ENCODE measurements around the gene SFXN3. TPM values are rescaled to one million over a fixed set of nuclear protein-coding genes. Genes with fewer than 3 reads are reported as not detected.

SFXN3 gene
- total and polyA plus RNA-seq, 2 of the 8 experiments (the other 6 are each of a cell fraction or from before 2014, with no cell fraction given): 2.6 to 2.8 TPM

- Histone ChIP-seq H2AFZ (ENCODE audit: low read length) (no peak overlapping the region), H3K9ac (replicated peaks in 1 of 4; ENCODE audit: extremely low read depth in 1 of 4, low read depth in 3 of 4, low read length in 3 of 4) (no peak overlapping the region), H2BK20ac (ENCODE audit: low read length) (no peak overlapping the region), H3K4me2 (ENCODE audit: insufficient read depth in 1 of 2, low read depth in 2 of 2, low read length in 2 of 2) (no peak overlapping the region), H3K56ac (replicated peaks; ENCODE audit: insufficient read length, low read depth, low read length) (no peak overlapping the region), H3K4me3 (ENCODE audit: extremely low read depth in 1 of 4, insufficient read depth in 2 of 4, low read depth in 3 of 4, low read length in 4 of 4) (no peak overlapping the region), H3K9me3 (ENCODE audit: insufficient read depth in 2 of 2, low read depth in 1 of 2, low read length in 1 of 2) (no peaks in the 10 kb centered on the region), H4K8ac (ENCODE audit: extremely low read depth, insufficient read depth, low read length) (no peak overlapping the region), H4K20me1 (replicated peaks in 1 of 2; ENCODE audit: control insufficient read depth in 1 of 2, insufficient read depth in 2 of 2, low read length in 2 of 2) (no peaks in the 10 kb centered on the region), H3K23ac (ENCODE audit: insufficient read length) (no peak overlapping the region), H3K4ac (replicated peaks; ENCODE audit: insufficient read length, low read depth, low read length) (no peak overlapping the region), H3K27ac (ENCODE audit: low read depth, low read length) (no peak overlapping the region), H2BK120ac (replicated peaks; ENCODE audit: low read depth, low read length) (no peak overlapping the region), H2AK5ac (ENCODE audit: low read depth, low read length) (no peak overlapping the region), H3K79me2 (ENCODE audit: control insufficient read depth in 1 of 2, insufficient read depth in 2 of 2, low read length in 2 of 2) (no peaks in the 10 kb centered on the region), H3K27me3 (replicated peaks in 1 of 4; ENCODE audit: control insufficient read depth in 3 of 4, extremely low read depth in 1 of 4, insufficient read depth in 3 of 4, low read length in 3 of 4) (peaks cover 0 to 22% (median 11%) of the 10 kb centered on the region in 4 experiments; a peak in 4 of 7 replicates), H3K14ac (ENCODE audit: insufficient read length) (no peak overlapping the region), H3K4me1 (replicated peaks in 1 of 4; ENCODE audit: control insufficient read depth in 3 of 4, insufficient read depth in 4 of 4, low read length in 3 of 4) (peaks cover 0 to under 1% (median under 1%) of the 10 kb centered on the region in 4 experiments; a peak in 3 of 7 replicates), H3K23me2 (ENCODE audit: low read depth, low read length) (no peaks in the 10 kb centered on the region), H4K91ac (replicated peaks; ENCODE audit: insufficient read length, low read length) (no peak overlapping the region), H2BK12ac (ENCODE audit: low read depth, low read length) (no peak overlapping the region), H2BK5ac (ENCODE audit: low read depth, low read length) (no peak overlapping the region), H3K79me1 (ENCODE audit: low read depth, low read length) (no peaks in the 10 kb centered on the region), H2BK15ac (ENCODE audit: low read length) (no peak overlapping the region), H3K18ac (ENCODE audit: extremely low read depth, low read length) (no peak overlapping the region), H4K5ac (ENCODE audit: insufficient read length, low read depth, low read length) (no peak overlapping the region), H3K36me3 (ENCODE audit: control insufficient read depth in 2 of 4, insufficient read depth in 4 of 4, low read length in 3 of 4) (no peaks in the 10 kb centered on the region)
- TF ChIP-seq CHD1 (IDR thresholded peaks at IDR 0.05; ENCODE audit: low read depth, low read length): no peak
- peak; percentile 41; the same call in 1 of the 2 replicates for TF ChIP-seq TEAD4 (IDR thresholded peaks at IDR 0.05; ENCODE audit: low read depth, low read length)
- TF ChIP-seq GTF2F1 (IDR thresholded peaks at IDR 0.05; ENCODE audit: borderline replicate concordance, low read depth, low read length): no peak
- TF ChIP-seq RAD21 (IDR thresholded peaks at IDR 0.05 in 1 of 2, conservative IDR thresholded peaks at IDR 0.05 in 1 of 2; ENCODE audit: low read depth in 2 of 2, low read length in 2 of 2): no peak
- no peak for TF ChIP-seq SP1 (IDR thresholded peaks at IDR 0.05; ENCODE audit: low read depth, low read length)
- 0 out of 4 replicates have a peak, but pooled peaks have one; percentile 54 to 69 for TF ChIP-seq SIN3A (conservative IDR thresholded peaks at IDR 0.05 in 1 of 2, IDR thresholded peaks at IDR 0.05 in 1 of 2; ENCODE audit: low read depth in 1 of 2, low read length in 2 of 2)
- WGBS, 2 experiments (ENCODE audit: extremely low coverage in 1 of 2, insufficient coverage in 1 of 2, insufficient read length in 1 of 2, insufficient replicate concordance in 2 of 2, low coverage in 1 of 2, low lambda C conversion rate in 2 of 2, missing lambda C conversion rate in 1 of 2): 44 to 100% methylated on average over 1 to 5 of the region's 5 CpGs
- DNase-seq (ENCODE audit: low read depth in 1 of 2, low spot score in 2 of 2) (no peak), FAIRE-seq (peak; percentile 93)
- CTCF ChIA-PET (ENCODE audit: partially characterized antibody): interaction anchor here (1.2 to 59.5 kb wide), 7 partner anchors 18 to 133 kb away, joined by 4 to 2176 read pairs (median 4); partner anchors contain the start of genes KAZALD1, PDZD7 and SFXN3
- POLR2A ChIA-PET (ENCODE audit: partially characterized antibody): interaction anchor here (0.6 kb wide), 1 partner anchor 73 kb away, joined by 3 read pairs; no protein-coding TSS in a partner anchor
Measured at GRCh38 chr10:101080933-101081931, 50.2 kb downstream of the SFXN3 start.

All from H1 (cell line).